ENCODE measurements around the gene CTXN1.

The CTXN1 gene

DNA sequence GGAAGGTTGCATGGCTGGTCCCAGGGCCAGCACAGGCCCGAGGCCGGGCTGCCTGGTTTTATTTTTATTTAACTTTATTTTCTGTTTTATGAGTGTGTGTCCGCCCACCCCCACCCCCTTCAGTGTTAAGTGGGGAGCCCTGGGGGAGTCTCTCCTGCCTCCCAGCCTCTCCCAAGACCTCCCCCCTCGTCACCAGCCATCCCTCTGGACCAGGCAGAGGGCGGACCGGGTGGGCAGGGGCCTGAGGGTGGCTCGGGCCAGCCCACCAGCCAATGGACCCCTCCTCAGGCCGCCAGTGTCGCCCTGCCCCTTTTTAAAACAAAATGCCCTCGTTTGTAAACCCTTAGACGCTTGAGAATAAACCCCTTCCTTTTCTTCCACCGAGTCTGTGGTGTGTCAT is 11.8 kb downstream of the CTXN1 start:
- no peak for DNase-seq (ENCODE audit: low read depth)

- no peak for DNase-seq (ENCODE audit: low read depth)
These were observed 12.3 kb downstream of the CTXN1 start for GRCh38 chr19:7913652-7914051.

- DNase-seq (ENCODE audit: low read depth): no peak
These were observed 13.0 kb downstream of the CTXN1 start for GRCh38 chr19:7912697-7913564.

- DNase-seq (ENCODE audit: low read depth): no peak
These were observed 13.7 kb downstream of the CTXN1 start for GRCh38 chr19:7912144-7912696.

DNA sequence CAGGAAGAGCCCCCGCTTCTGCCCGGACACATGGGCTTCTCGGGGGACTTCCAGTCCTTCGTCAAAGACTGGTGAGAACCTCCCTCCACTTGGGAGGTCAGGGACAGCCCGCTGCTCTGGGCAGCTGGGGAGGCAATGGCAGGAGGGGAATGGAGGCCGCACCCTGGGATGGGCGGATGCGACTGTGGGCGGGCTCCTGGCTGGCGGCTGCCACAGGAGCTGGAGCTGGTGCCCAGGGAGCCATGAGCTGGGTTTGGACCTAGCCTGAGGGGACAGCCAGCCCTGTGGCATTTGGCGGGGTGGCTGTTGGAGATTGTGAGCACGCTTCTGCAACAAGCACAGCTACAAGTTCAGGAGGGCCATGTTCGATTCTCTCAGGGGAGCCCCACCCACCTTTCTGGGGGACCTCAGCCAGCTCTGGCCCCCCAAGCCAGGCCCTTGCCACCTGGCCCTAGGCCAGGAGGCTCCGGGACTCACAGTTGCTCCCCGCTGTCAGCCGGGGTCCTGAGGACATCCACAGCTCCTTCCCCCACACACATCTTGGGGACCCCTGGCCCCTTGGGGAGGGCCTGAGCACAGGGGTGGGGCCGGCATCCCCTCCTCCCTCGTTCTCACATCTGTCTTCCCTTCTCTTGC is 14.3 kb downstream of the CTXN1 start:
- DNase-seq (ENCODE audit: low read depth): no peak

- no peak for DNase-seq (ENCODE audit: low read depth)
These were observed 15.4 kb downstream of the CTXN1 start for GRCh38 chr19:7910321-7911161.

- DNase-seq (ENCODE audit: low read depth): no peak
These were observed 16.4 kb downstream of the CTXN1 start for GRCh38 chr19:7909471-7910067.

DNA sequence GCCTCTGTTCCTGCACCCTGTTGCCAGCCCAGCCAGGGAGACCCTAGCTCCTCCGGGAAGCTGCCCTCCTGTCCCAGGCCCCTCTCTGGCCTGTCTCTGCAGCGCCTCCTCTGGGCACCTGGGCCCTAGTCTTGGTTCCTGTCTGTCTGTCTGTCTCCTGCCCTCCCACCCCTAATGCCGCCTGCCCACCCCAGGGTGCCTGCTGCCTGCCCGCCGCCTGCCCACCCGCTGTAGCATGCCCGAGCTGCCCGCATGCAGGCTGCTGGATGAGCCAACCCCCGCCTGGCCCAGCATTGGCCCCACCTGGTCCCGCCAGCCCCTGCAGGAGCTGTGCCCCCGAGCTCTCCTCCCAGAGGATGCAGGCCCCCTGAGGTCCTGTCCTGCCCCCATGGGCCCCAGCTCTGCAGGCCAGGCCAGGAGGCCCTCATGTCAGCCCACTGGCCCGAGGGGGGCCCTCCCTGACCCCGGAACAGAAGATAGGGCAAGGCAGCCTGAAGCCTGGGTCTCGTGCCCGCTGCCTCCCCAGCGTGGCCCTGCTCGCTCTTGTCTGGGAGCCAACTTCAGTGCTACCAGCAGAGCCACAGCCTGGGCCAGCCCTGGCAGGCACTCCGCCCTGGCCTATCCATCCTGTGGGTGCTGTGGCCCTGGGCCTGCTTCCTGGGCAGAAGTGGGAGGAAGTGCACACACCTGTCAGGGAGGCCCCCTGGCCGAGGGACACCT is 17.0 kb downstream of the CTXN1 start:
- DNase-seq (ENCODE audit: low read depth): no peak

DNA sequence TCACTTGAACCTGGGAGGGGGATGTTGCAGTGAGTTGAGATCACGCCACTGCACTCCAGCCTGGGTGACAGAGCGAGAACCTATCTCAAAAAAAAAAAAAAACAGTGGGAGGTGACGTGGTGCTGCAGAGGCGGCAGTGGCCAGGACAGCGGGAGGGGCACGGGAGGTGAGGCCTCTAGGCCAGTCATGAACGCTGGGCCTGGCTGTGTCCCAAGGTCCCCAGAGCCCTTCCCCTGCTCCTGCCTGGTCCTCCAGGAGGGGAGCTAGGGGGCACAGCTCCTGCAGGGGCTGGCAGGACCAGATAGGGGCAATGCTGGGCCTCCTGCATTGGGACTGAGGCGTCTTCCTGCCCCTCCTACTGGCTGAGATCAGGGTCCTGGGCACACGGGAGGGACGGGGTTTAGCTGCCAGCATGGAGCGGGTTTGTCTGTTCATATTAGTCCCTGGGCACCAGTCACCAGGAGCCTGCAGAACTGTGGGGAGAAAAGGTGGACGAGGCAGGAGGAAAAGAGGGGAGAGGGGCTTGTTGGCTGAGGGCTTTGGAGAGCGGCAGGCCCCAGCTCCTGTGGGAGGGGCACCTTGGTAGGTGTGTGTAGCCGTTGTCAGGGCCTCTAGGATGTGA is 17.7 kb downstream of the CTXN1 start:
- no peak for DNase-seq (ENCODE audit: low read depth)

DNA sequence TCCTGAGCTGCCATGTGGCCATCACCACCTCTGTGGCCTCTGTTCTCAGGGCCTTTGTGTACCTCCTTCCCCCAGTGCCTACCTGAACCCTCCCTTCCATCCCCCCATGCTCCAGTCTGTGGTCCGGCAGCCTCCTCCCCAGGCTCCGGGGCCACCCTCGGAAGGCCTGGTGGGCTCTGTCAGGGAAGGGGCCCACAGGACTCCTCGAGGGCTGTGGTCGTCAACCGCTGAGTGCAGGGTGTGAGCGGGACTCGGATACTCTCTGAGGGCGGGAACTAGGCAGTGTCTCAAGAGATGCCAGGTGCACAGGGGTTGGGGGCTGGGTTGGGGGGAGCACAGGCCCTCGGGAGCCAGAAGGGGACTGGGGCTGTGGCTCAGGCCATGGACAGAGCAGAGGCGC is 18.4 kb downstream of the CTXN1 start:
- no peak for DNase-seq (ENCODE audit: low read depth)

DNA sequence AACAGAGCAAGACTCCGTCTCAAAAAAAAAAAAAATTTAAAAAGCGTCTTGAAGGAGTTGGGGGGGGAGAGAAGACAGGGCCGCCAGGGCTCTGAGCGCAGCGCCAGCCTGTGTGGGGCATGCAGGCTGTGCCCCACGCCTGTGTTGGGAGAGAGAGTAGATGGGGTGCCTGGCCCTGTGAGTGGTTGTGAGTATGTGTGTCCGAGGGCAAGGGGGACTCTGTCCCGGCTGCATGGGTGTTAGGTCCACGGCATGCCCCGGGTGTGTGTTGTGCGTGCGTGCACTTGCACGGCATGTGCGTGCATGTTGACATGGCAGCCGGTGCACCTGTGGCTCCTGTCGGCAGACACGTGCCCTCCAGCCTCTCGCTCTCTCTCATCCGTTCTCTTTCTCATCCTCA is 18.8 kb downstream of the CTXN1 start:
- no peak for DNase-seq (ENCODE audit: low read depth)

DNA sequence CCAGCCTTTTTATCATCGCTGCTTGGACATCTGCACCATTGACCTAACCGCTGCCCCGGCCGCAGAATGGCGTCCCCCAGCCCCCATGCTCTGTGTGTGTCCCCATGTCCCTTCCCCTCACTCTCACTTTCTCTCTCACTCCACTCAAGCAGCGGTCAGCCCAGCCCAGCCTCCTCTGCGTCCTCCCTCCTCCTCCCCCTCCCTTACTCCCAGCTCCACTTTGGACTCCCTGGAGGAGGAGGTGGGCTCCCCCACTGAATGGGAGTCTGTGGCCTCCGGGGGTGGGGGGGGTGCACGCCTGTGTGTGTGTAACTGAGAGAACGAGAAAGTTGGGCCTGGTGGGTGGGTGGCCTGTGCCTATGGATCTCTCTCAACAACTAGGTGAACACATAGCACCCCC is 20.1 kb downstream of the CTXN1 start:
- no peak for DNase-seq (ENCODE audit: low read depth)

DNA sequence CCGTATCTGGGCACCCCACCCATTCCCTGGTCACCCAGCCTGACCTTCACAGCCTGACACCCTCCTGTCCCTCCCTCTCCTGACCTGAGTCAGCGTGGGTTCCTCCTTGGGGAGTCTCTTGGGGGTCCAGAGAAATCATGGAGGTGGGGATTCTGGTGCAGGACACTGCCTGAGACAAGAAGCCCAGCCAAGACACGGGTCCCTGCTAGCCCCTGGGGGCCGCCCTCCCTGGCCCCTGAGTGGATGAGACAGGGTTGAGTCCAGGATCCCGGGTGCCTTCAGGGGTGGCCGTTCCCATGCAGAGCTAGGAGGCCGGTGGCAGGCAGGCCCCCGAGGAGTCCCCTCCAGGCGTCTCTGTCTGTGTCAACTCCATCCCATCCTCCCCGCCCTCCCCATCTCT is 20.7 kb downstream of the CTXN1 start:
- no peak for DNase-seq (ENCODE audit: low read depth)

- no peak for DNase-seq (ENCODE audit: low read depth)
These were observed 21.6 kb downstream of the CTXN1 start for GRCh38 chr19:7904074-7905020.

DNA sequence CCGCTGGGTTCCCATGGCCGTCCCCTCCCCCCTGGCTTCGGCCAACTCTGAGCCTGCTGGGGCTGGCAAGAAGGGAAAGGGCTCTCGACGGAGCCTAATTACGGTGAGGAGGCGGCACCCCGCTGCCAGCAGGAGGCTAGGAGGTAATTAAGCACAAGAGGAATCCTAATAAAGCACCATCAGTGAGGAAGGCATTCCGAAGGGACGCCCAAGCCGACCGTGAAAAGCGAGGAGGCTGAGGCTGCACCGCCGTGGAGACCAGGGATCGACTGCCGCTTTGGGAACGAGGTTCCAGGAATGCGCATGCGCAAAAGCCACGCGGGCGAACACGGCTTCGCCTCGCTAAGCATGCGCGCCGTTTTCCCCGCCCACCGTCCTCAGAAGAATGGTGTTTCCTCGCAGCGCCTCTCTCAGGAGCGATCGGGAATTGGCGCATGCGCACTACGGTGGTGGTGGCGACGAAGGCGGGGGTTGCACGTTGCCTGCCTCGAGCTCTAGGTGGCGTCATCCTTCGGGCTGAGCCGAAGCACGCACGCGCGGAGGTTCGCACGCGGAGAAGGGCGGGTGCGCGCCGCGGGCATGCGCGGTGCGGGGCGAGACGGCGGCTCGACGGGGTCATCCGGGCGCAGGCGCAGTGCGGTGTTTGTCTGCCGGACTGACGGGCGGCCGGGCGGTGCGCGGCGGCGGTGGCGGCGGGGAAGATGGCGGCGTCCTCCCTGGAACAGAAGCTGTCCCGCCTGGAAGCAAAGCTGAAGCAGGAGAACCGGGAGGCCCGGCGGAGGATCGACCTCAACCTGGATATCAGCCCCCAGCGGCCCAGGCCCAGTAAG is 22.5 kb downstream of the CTXN1 start, which contains the start of gene MAP2K7:
Gene MAP2K7 (plus strand): TSS at position 634 of the 830 bp plus-strand sequence. CDS start 68 bp downstream, at position 702.
- peak; percentile 98 for DNase-seq (ENCODE audit: low read depth)

DNA sequence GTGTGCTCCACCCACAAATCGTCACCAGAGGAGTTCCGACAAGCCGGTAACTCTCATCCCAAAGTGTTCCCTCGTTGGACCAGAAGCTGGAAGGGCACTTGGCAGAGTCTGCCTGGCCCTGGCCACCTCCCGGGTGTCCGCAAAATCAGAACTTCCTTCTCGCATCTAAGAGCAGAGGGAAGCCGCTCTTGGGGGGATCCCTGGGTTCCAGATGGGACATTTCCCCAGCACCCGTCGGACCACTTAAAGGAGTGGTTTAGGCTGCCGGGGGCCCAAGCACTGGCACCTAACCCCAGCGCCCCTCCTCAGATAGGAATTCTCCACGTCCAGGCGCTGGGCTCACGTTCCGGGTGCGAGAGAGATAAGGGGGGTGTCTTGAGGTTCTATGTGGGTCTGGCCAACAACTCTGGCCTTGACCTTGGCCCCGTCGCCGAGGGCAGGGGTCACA is 23.1 kb downstream of the CTXN1 start:
- no peak for DNase-seq (ENCODE audit: low read depth)

DNA sequence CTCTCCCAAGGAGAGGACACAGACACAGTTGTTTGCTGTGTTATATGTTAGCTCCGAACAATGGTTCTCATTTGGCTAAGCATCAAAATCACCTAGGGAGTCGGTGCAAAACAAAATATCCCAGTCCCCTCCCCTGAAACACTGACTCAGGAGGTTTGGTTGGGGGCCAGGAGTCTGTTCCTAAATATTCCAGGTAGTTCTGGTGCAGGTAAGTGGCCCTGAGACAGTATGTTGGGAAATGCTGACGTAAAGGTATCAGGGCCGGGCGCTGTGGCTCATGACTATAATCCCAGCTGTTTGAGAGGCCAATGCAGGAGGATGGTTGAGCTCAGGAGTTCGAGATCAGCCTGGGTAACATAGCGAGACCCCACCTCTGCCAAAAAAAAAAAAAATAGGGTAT is 24.6 kb downstream of the CTXN1 start:
- no peak for DNase-seq (ENCODE audit: low read depth)

- no peak for DNase-seq (ENCODE audit: low read depth)
These were observed 25.0 kb downstream of the CTXN1 start for GRCh38 chr19:7900931-7901330.

Data from fibroblast of gingiva (primary cell).